Naive thymus-derived CD4-positive, alpha-beta T cell (primary cell): ENCODE data around the gene DPT. TPM values are rescaled to one million over a fixed set of nuclear protein-coding genes. Genes with fewer than 3 reads are reported as not detected.

Experiments
- ATAC-seq: fragments of 150-1000 bp; cut with Tn5 transposase; 2 replicates; pipeline ENCODE4 v1.10.0; 2021; ENCODE audit warnings: mild to moderate bottlenecking, moderate library complexity
- CTCF ChIA-PET: fragments of 350-600 bp; sonication (Branson Sonifier 250); formaldehyde crosslinking; loops from one replicate; lab custom pipeline; 2021; ENCODE audit warnings: antibody characterized with exemption; lab: Charles Lee
- POLR2A ChIA-PET: fragments of 350-600 bp; sonication (Branson Sonifier 250); formaldehyde crosslinking; loops from one replicate; lab custom pipeline; 2021; ENCODE audit warnings: antibody characterized with exemption, inconsistent platforms; lab: Charles Lee
- DNase-seq, 9 donors: peaks; one replicate each; pipeline versions ENCODE4 v3.0.0 to v3.0.0-alpha.2; 2020 to 2022; ENCODE audit warnings: mixed read lengths in 1 of 9
- H3K27ac ChIP-seq: one replicate; pipeline ENCODE4 v1.7.0; 2013; ENCODE audit warnings: mild to moderate bottlenecking, low read depth, low read length, moderate library complexity
- H3K27me3 ChIP-seq, 2 donors: one replicate each; pipeline ENCODE4 v1.7.0; 2013; ENCODE audit warnings: low read length in 2 of 2, mild to moderate bottlenecking in 2 of 2, moderate library complexity in 2 of 2; ENCODE audit not compliant: control insufficient read depth in 2 of 2, insufficient read depth in 2 of 2
- H3K36me3 ChIP-seq, 3 experiments: 1 replicate in 2 of 3; 2 replicates in 1 of 3; pipeline ENCODE4 v1.7.0; 2013; ENCODE audit warnings: low read length in 3 of 3, mild to moderate bottlenecking in 3 of 3, moderate library complexity in 1 of 3; ENCODE audit not compliant: insufficient read depth in 3 of 3, control insufficient read depth in 2 of 3
- H3K4me1 ChIP-seq, 2 donors: one replicate each; pipeline ENCODE4 v1.7.0; 2013; ENCODE audit warnings: low read length in 2 of 2, mild to moderate bottlenecking in 2 of 2, moderate library complexity in 1 of 2; ENCODE audit not compliant: control insufficient read depth in 2 of 2, insufficient read depth in 2 of 2
- H3K4me3 ChIP-seq: 2 replicates; pipeline ENCODE4 v1.7.0; 2013; ENCODE audit warnings: mild to moderate bottlenecking, low read length
- H3K9me3 ChIP-seq, 3 experiments: 1 replicate in 2 of 3; 2 replicates in 1 of 3; pipeline ENCODE4 v1.7.0; 2013; ENCODE audit warnings: low read length in 3 of 3; ENCODE audit not compliant: control insufficient read depth in 2 of 3
- H3K27ac Mint-ChIP-seq, 9 donors: one replicate each; pipeline ENCODE4 v1.8.0; 2020 to 2022; ENCODE audit warnings: mixed read lengths in 9 of 9, mild to moderate bottlenecking in 8 of 9, moderate library complexity in 5 of 9, inconsistent platforms in 2 of 9
- H3K27me3 Mint-ChIP-seq, 5 donors: one replicate each; pipeline ENCODE4 v1.8.0; 2021 to 2022; ENCODE audit warnings: mixed read lengths in 5 of 5, mild to moderate bottlenecking in 1 of 5
- H3K36me3 Mint-ChIP-seq, 5 donors: one replicate each; pipeline ENCODE4 v1.8.0; 2020 to 2022; ENCODE audit warnings: mixed read lengths in 5 of 5, mild to moderate bottlenecking in 3 of 5, inconsistent platforms in 1 of 5
- H3K4me1 Mint-ChIP-seq, 7 donors: one replicate each; pipeline ENCODE4 v1.8.0; 2020 to 2022; ENCODE audit warnings: mixed read lengths in 7 of 7, mild to moderate bottlenecking in 3 of 7, inconsistent platforms in 1 of 7
- H3K4me3 Mint-ChIP-seq, 10 donors: one replicate each; pipeline ENCODE4 v1.8.0; 2020 to 2022; ENCODE audit warnings: mild to moderate bottlenecking in 10 of 10, mixed read lengths in 10 of 10, moderate library complexity in 6 of 10, inconsistent platforms in 2 of 10
- H3K9me3 Mint-ChIP-seq, 11 donors: one replicate each; pipeline ENCODE4 v1.8.0; 2020 to 2022; ENCODE audit warnings: mixed read lengths in 11 of 11, mild to moderate bottlenecking in 4 of 11, inconsistent platforms in 1 of 11, moderate library complexity in 1 of 11
- intact Hi-C, 2 donors: fragments of 100-400 bp; cut with micrococcal nuclease; formaldehyde crosslinking; loops; one replicate each; pipeline ENCODE4 v1.15.1; 2023
- polyA plus RNA-seq, 2 donors: library from polyadenylated mRNA; unstranded; fragments of 300-500 nt; fragmentation: Illumina TruSeq; gene quantifications; one replicate each; pipeline ENCODE4 v1.2.3, GENCODE V29; 2021
- total RNA-seq, 6 experiments: library from RNA in 5 of 6; stranded (reverse) in 5 of 6; gene quantifications; 1 replicate in 5 of 6; 2 replicates in 1 of 6; pipeline ENCODE4 v1.2.3 and lab custom pipeline; 2021 to 2026

DPT gene
- total and polyA plus RNA-seq, 7 experiments from 2014 or later: not detected

DNA sequence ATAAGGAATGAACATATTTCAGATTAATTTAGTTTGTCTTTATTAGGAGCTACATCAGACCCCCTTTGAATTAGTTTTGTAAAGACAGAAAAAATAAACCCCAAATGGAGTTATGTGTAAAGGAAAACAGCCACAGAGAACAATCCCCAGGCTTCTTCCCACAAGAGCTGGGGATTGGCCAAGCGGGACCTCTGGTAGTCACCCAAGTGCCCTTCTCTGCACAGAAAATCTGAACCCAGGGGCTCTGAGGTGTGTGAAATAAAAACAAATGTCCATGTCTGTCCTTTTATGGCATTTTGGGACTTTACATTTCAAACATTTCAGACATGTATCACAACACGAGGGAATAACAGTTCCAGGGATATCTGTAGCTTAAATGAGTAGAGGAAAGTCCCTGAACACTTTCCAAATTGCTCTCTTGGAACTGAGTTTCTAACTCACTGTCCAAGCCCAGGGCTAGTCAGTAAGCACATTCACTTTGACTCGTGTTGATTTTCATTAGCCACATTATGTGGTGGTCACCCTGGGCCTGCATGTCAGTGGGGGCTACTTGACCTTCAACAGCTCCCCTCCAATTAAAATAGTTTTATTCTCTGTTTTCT lies 22.5 kb downstream of the DPT start:
- H3K27me3 Mint-ChIP-seq: peaks cover 0 to 26% (median 10%) of the 10 kb centered on the region in 5 donors
- Histone ChIP-seq H3K9me3 (no peaks in the 10 kb centered on the region), H3K4me3 (no peak overlapping the region), H3K4me1 (no peaks in the 10 kb centered on the region), H3K27ac (no peak overlapping the region), H3K27me3 (no peaks in the 10 kb centered on the region), H3K36me3 (no peaks in the 10 kb centered on the region)
- H3K4me3 Mint-ChIP-seq: no peak overlapping the region
- ChIA-PET CTCF (no interaction called here), POLR2A (no interaction called here)
- ATAC-seq (no peak), DNase-seq (no peak)
- peaks cover 0 to 4% (median 0%) of the 10 kb centered on the region in 11 donors for H3K9me3 Mint-ChIP-seq
- intact Hi-C loops: no loop called here
- no peaks in the 10 kb centered on the region for H3K36me3 Mint-ChIP-seq
- H3K27ac Mint-ChIP-seq: no peak overlapping the region
- H3K4me1 Mint-ChIP-seq: no peaks in the 10 kb centered on the region

DNA sequence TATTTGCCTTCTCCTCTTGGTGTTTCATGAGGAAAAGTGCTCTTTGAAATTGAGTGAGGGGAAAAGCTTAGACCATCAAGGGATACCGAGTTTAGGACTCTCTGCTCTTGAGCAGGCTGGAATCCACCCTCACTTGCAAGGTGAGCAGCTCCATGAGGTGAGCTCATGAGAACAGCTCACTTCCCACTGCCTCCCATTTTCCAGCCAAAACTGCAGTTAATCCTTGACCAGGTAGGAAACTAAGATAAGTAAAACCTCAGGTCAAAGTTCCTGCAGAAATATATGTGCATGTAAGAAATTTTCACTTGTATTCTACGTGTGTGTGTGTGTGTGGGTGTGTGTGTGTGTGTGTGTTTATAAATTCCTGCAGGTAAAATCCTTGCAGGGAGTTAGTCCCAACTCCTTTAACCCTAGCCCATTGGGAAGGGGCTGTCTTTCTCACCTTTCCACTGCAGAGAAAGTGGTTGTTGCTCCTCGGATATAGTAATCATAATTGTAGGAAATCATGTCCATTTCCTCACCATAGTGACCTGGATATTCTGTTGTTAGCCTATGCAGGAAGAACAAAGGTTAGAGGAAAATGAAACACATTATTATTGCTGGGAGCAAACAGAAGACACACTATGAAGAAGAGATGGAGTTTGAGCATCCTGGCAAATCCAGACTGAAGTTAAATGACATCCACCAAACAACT lies 28.3 kb downstream of the DPT start:
- Mint-ChIP-seq H3K36me3 (no peaks in the 10 kb centered on the region), H3K9me3 (peaks cover 0 to 4% (median 0%) of the 10 kb centered on the region in 11 donors), H3K4me3 (no peak overlapping the region), H3K27ac (no peak overlapping the region), H3K27me3 (peaks cover 0 to 29% (median 7%) of the 10 kb centered on the region in 5 donors), H3K4me1 (no peaks in the 10 kb centered on the region)
- no peaks in the 10 kb centered on the region for H3K36me3 ChIP-seq
- intact Hi-C loops: no loop called here
- DNase-seq (no peak), ATAC-seq (no peak)
- H3K4me1 ChIP-seq: no peaks in the 10 kb centered on the region
- no peaks in the 10 kb centered on the region for H3K9me3 ChIP-seq
- ChIA-PET POLR2A (no interaction called here), CTCF (no interaction called here)
- no peak overlapping the region for H3K4me3 ChIP-seq
- H3K27me3 ChIP-seq: no peaks in the 10 kb centered on the region
- no peak overlapping the region for H3K27ac ChIP-seq

DNA sequence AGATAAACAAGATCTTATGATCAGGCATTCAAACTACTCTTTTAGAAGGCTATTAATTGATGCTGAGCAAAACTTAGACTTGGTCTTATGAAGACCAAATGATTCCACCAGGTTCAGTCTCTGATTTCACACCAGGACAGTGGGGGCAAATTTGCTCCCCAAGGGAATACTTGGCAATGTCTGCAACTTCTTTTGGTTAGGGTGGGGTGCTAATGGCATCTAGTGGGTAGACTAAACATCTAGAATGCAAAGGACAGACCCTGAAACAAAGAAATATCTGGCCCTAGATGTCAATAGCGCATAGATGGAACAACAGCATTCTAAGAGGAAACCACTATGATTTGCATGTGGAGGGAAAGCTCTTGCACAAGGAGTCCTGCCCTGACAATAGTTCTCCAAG lies 30.6 kb downstream of the DPT start:
- CTCF ChIA-PET: no interaction called here
- H3K27me3 Mint-ChIP-seq: peaks cover 0 to 20% (median under 1%) of the 10 kb centered on the region in 5 donors

DNA sequence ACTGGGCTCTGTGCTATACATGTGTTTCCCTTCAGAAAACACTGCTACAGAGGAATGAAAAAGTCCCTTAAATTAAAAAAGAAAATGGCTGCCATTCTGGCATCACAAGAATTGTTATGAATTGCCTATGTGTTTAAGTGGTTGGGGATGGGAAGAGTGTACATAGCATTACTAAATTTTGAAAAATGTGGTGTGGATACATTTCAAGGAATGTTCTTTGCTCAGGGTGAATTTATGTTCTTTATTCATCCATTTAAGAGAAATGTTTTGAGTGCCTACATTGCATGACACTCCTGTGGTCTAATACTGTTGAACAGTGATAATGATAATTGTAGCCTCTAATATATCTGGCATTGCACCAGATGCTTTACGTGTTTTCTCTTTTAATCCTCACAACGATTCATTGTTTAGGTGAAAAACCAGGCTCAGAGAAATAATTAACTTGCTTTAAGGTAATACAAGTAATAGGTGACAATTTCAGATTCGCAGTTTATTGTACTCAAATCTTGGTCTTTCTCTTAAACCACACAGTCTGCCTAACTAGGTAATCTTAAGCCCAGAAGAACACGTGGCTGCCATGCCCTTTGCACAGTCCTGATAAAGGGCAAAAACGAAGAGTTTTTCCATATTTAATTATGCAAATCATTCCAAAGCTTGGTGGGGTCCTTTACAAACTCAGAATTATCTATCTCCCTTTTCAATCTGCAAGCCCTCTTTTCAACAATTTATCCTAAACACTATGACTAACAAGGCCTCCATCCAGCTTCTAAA lies 31.5 kb downstream of the DPT start:
- no peaks in the 10 kb centered on the region for H3K9me3 Mint-ChIP-seq
- CTCF ChIA-PET: no interaction called here
- no peak overlapping the region for H3K4me3 ChIP-seq
- H3K36me3 ChIP-seq: no peaks in the 10 kb centered on the region
- DNase-seq: no peak
- H3K27me3 ChIP-seq: no peaks in the 10 kb centered on the region
- no peaks in the 10 kb centered on the region for H3K36me3 Mint-ChIP-seq
- POLR2A ChIA-PET: no interaction called here
- no peaks in the 10 kb centered on the region for H3K4me1 ChIP-seq
- peaks cover 0 to 16% (median 0%) of the 10 kb centered on the region in 5 donors for H3K27me3 Mint-ChIP-seq
- H3K4me1 Mint-ChIP-seq: no peaks in the 10 kb centered on the region
- no peak for ATAC-seq
- no peak overlapping the region for H3K27ac Mint-ChIP-seq
- no peak overlapping the region for H3K4me3 Mint-ChIP-seq
- H3K27ac ChIP-seq: no peak overlapping the region
- no peaks in the 10 kb centered on the region for H3K9me3 ChIP-seq
- intact Hi-C loops: no loop called here

More for the DNA sequence above, 30.6 kb downstream of the DPT start:
- H3K4me3 ChIP-seq: no peak overlapping the region
- H3K9me3 ChIP-seq: no peaks in the 10 kb centered on the region
- intact Hi-C loops: no loop called here
- Mint-ChIP-seq H3K27ac (no peak overlapping the region), H3K36me3 (no peaks in the 10 kb centered on the region), H3K4me3 (no peak overlapping the region), H3K4me1 (no peaks in the 10 kb centered on the region), H3K9me3 (no peaks in the 10 kb centered on the region)
- no peak overlapping the region for H3K27ac ChIP-seq
- H3K27me3 ChIP-seq: no peaks in the 10 kb centered on the region
- no peak for ATAC-seq
- no peak for DNase-seq
- POLR2A ChIA-PET: no interaction called here
- no peaks in the 10 kb centered on the region for H3K4me1 ChIP-seq
- no peaks in the 10 kb centered on the region for H3K36me3 ChIP-seq

DNA sequence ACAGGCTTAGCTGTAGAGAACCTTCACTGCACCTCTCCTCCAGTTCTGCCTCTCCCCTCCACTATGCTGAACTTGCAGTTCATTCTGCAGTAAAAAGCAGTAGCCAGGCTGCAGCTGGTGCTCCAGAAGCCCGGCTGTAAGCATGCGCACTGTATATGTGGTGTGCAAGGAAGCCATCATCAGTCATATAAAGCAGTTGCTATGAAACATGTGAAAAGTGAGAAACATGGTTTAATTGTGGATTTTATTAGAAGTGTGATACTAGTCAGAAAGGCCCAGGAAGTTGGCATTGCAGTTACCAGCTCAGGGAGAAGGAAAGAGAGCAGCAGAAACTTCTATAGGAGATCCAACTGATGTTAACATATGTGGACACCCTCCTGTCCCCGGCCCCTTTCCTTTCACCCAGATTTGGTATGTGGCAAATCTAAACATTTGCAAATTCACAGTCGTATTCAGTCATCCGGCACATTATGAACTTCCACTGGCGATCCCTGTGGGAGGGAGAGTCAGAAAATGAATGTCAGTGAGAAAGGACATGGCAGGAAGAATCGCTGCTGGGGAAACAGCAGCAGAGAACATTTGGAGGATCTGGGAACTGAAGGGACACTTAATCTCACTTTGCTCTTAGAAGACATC lies 32.8 kb downstream of the DPT start:
- Histone ChIP-seq H3K4me1 (no peaks in the 10 kb centered on the region), H3K27me3 (no peaks in the 10 kb centered on the region), H3K27ac (no peak overlapping the region), H3K36me3 (no peaks in the 10 kb centered on the region), H3K9me3 (no peaks in the 10 kb centered on the region), H3K4me3 (no peak overlapping the region)
- Mint-ChIP-seq H3K4me1 (no peaks in the 10 kb centered on the region), H3K4me3 (no peak overlapping the region), H3K27ac (no peak overlapping the region), H3K27me3 (peaks cover 0 to 14% (median 0%) of the 10 kb centered on the region in 5 donors), H3K36me3 (no peaks in the 10 kb centered on the region), H3K9me3 (no peaks in the 10 kb centered on the region)
- no peak for ATAC-seq
- ChIA-PET POLR2A (no interaction called here), CTCF (no interaction called here)
- no peak for DNase-seq
- intact Hi-C loops: no loop called here

DNA sequence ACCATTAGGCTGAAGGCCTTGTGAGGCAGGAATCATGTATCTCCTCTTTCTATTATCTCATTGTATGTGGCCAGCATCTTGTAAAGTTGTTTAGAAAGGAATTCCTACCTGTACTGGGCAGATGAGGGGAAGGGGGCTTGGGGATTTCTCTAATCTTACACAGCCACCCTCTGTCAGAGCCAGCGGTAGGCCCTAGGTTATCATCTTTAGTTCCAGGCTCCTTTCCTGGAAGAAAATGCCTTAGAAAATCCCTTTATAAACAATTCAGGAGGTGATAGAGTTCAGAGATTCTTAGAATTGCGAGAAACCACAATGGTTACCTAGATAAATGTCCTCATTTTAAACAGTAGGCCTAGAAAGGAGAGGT lies 35.2 kb downstream of the DPT start:
- H3K4me3 ChIP-seq: no peak overlapping the region
- DNase-seq: no peak
- no peaks in the 10 kb centered on the region for H3K4me1 Mint-ChIP-seq
- H3K4me3 Mint-ChIP-seq: no peak overlapping the region
- H3K27me3 ChIP-seq: no peaks in the 10 kb centered on the region
- no peaks in the 10 kb centered on the region for H3K9me3 ChIP-seq
- ATAC-seq: no peak
- H3K36me3 Mint-ChIP-seq: no peaks in the 10 kb centered on the region
- intact Hi-C loops: no loop called here
- ChIA-PET CTCF (no interaction called here), POLR2A (no interaction called here)
- H3K27me3 Mint-ChIP-seq: peaks cover 0 to 7% (median 0%) of the 10 kb centered on the region in 5 donors
- no peak overlapping the region for H3K27ac ChIP-seq
- no peaks in the 10 kb centered on the region for H3K4me1 ChIP-seq
- no peaks in the 10 kb centered on the region for H3K36me3 ChIP-seq
- no peak overlapping the region for H3K27ac Mint-ChIP-seq
- H3K9me3 Mint-ChIP-seq: no peaks in the 10 kb centered on the region
